ENCODE results near the gene DBN1. TPM values are rescaled to one million over a fixed set of nuclear protein-coding genes. Genes with fewer than 3 reads are reported as not detected.
"Not testable (repeated sequence)": the region's sequence is repeated elsewhere in the genome, so short reads cannot be mapped to it uniquely, and the experiment has no call there.

DBN1 gene
- total and polyA plus RNA-seq, 12 donors: 5.1 to 47.1 (median 12.6) TPM

DNA sequence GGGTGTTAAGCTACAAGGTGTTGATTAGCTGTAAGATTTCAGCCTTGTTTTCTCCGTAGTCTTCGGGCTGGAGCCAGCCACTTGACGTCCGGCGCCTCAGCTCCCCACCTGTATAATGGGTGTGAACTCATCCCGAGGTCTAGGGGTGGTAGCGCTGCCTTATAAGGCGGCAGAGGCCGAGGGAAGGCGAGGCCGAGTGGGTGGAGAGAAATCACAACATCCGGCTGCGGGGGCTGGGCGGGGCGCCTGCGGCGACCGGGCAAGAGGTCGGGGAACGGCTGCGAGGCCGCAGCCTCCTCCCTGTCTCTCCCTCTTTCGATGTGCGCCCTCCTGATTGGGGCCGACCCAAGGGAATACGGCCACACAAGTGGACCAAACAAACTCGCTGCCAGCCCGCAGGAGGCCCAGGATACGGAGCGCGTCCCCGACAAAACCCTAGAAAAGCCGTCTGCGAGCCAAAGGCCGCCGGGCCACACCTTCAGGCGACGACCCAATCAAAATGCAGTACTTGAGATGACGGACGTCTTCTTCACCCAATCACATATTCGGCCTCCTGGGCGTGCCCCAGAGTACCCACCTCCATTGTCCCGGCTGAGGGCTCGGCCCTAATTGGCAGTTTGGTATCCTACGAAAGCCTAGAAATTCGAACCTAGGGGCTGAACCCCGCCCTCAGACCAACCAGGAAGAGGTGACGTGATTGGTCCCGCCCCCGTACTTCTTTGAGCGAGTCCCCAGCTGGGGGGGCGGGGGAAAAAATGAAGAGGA lies 47.5 kb downstream of the DBN1 start:
- 0 to 1% (median 0%) methylated on average over 18 to 52 of the region's 52 CpGs for WGBS, 4 donors
- peak overlapping the region; percentile 66 to 93 (median 92) for H3K27ac ChIP-seq
- peak overlapping the region in 2 of 4 donors; percentile 35 to 52 for H3K4me3 ChIP-seq
- TF ChIP-seq, protein P1, sequence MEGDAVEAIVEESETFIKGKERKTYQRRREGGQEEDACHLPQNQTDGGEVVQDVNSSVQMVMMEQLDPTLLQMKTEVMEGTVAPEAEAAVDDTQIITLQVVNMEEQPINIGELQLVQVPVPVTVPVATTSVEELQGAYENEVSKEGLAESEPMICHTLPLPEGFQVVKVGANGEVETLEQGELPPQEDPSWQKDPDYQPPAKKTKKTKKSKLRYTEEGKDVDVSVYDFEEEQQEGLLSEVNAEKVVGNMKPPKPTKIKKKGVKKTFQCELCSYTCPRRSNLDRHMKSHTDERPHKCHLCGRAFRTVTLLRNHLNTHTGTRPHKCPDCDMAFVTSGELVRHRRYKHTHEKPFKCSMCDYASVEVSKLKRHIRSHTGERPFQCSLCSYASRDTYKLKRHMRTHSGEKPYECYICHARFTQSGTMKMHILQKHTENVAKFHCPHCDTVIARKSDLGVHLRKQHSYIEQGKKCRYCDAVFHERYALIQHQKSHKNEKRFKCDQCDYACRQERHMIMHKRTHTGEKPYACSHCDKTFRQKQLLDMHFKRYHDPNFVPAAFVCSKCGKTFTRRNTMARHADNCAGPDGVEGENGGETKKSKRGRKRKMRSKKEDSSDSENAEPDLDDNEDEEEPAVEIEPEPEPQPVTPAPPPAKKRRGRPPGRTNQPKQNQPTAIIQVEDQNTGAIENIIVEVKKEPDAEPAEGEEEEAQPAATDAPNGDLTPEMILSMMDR (IDR thresholded peaks at IDR 0.05): no peak
- TF ChIP-seq POLR2A (IDR thresholded peaks at IDR 0.05): peak; percentile 60 to 66
- no peaks in the 10 kb centered on the region for H3K36me3 ChIP-seq (replicated peaks in 1 of 2)
- H3K9me3 ChIP-seq (replicated peaks in 1 of 3): no peaks in the 10 kb centered on the region
- peaks cover 12 to 32% of the 10 kb centered on the region in 2 donors for H3K4me1 ChIP-seq (replicated peaks in 1 of 2)
- DNase-seq: peak; percentile 100
- no peaks in the 10 kb centered on the region for H3K27me3 ChIP-seq
- intact Hi-C loops (cut with DNase I): no loop called here

DNA sequence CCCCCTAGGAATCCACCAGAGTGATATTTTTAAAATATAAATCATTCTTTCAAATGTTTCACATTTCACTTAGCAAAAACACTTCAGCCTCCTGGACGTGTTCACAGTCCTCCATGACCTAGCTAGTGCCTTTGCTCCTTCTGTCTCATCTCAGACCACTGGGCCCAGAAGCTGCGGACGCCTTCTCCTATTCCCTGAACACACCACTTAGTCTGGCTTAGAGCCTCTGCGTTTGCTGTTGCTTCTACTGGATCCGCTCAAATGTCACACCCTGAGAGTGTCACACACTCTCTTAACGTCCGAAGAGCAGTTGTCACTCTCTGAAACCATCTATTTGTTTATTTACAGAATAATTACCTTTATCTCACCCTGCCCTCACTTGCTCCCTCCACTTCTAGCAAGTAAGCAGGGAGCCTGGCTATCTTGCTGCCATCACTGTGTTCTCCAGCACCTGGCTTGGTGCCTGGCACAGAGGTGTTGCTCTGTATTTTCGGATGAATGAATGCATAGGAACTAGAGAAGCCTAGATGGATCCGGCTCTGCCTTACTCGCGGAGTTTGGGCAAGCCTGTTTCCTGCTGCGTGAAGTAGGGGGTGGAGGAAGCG lies 48.1 kb downstream of the DBN1 start:
- Histone ChIP-seq H3K27me3 (no peaks in the 10 kb centered on the region), H3K36me3 (replicated peaks in 1 of 2) (no peaks in the 10 kb centered on the region), H3K4me3 (peak overlapping the region in 2 of 4 donors; percentile 35 to 52), H3K27ac (peak overlapping the region; percentile 66 to 93 (median 92)), H3K9me3 (replicated peaks in 1 of 3) (no peaks in the 10 kb centered on the region), H3K4me1 (replicated peaks in 1 of 2) (peaks cover 12 to 27% of the 10 kb centered on the region in 2 donors)
- no peak for TF ChIP-seq POLR2A (IDR thresholded peaks at IDR 0.05)
- TF ChIP-seq, protein P1 (IDR thresholded peaks at IDR 0.05): no peak
- WGBS, 4 donors: 49 to 54% (median 51%) methylated on average over 12 to 13 of the region's 13 CpGs
- DNase-seq: peak in 2 of 7 donors; percentile 20 to 51
- intact Hi-C loops (cut with DNase I): no loop called here

DNA sequence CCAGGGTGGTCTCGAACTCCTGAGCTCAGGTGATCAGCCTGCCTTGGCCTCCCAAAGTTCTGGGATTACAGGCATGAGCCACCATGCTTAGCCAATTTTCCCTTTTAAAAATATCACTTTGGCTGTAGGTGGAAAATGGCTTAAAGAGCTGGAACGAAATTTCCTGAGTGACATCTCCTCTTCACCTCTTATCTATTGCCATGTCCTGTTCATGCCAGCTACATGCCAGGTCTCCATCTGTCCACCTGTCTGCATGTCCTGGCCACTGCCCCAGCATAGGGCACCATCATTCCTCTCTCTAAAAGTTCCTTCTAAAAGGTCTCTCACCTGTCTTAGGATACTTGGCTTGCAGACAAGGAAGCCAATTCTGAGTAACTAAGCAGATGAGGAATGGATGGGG lies 49.8 kb downstream of the DBN1 start:
- Histone ChIP-seq H3K27me3 (no peaks in the 10 kb centered on the region), H3K4me1 (replicated peaks in 1 of 2) (peaks cover 12 to 25% of the 10 kb centered on the region in 2 donors), H3K4me3 (no peak overlapping the region), H3K9me3 (replicated peaks in 1 of 3) (no peaks in the 10 kb centered on the region), H3K27ac (no peak overlapping the region), H3K36me3 (replicated peaks in 1 of 2) (no peaks in the 10 kb centered on the region)
- intact Hi-C loops (cut with DNase I): no loop called here
- no peak for TF ChIP-seq POLR2A (IDR thresholded peaks at IDR 0.05)
- TF ChIP-seq, protein P1 (IDR thresholded peaks at IDR 0.05): no peak
- WGBS, 4 donors: 70 to 89% (median 81%) methylated on average over 2 of the region's 2 CpGs
- DNase-seq: no peak

DNA sequence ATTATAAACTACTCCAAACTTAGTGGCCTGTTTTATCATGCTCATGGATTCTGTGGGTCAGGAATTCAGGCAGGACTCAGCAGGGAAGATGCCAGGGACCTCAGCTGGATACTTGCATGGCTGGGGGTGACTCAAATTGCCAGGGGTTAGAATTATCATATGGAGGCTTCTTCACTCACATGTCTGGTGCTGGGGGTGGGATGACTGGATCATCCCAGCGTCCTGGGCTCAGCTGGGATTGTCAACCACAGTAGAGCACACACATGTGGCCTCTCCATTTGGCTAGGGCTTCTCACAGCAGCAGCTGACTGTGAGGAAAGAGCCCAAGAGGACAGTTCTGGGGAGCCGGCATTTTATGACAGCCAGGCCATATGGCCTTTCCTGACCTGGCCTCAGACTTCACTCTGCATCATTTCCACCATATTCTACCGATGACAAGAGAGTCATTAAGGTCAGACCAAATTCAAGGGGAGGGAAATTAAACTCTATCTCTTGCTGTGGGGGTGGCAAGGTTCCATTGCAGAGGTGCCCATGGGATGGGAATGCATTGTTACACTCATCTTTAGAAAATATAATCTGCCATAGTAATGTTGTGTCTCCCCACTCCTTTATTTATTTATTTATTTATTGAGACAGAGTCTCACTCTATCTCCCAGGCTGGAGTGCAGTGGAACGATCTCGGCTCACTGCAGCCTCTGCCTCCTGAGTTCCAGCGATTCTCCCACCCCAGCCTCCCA lies 52.2 kb downstream of the DBN1 start:
- intact Hi-C loops (cut with DNase I): no loop called here
- no peak overlapping the region for H3K4me3 ChIP-seq
- no peak for TF ChIP-seq POLR2A (IDR thresholded peaks at IDR 0.05)
- TF ChIP-seq, protein P1 (IDR thresholded peaks at IDR 0.05): no peak
- no peaks in the 10 kb centered on the region for H3K9me3 ChIP-seq (replicated peaks in 1 of 3)
- H3K4me1 ChIP-seq (replicated peaks in 1 of 2): peaks cover 4 to 6% of the 10 kb centered on the region in 2 donors
- H3K27ac ChIP-seq: no peak overlapping the region
- no peaks in the 10 kb centered on the region for H3K27me3 ChIP-seq
- H3K36me3 ChIP-seq (replicated peaks in 1 of 2): no peaks in the 10 kb centered on the region
- DNase-seq: no peak
- WGBS, 4 donors: 73 to 79% (median 76%) methylated on average over 6 of the region's 6 CpGs

DNA sequence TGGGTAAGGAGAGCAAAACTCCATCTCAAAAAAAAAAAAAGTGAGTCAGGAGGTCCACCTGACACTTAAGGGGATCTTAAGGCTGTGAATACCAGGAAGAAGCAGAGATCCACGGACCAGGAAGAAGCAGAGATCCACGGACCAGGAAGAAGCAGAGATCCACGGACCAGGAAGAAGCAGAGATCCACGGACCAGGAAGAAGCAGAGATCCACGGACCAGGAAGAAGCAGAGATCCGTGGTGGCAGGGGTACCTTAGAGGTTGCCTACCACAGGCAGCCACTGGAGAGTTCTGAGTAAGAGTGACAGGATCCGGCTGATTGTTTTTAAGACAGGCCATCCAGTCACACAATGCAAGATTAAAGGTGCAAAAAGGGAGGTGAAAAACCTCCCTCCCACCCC lies 53.0 kb downstream of the DBN1 start:
- H3K36me3 ChIP-seq (replicated peaks in 1 of 2); intact Hi-C loops (cut with DNase I); H3K4me1 ChIP-seq (replicated peaks in 1 of 2); H3K9me3 ChIP-seq (replicated peaks in 1 of 3); H3K4me3 ChIP-seq; H3K27ac ChIP-seq; H3K27me3 ChIP-seq; DNase-seq: not testable (repeated sequence)
- 61 to 77% (median 63%) methylated on average over 7 of the region's 7 CpGs for WGBS, 4 donors

Data from adrenal gland (tissue), 12 donors.